Measurements from ENCODE around the gene SV2B. TPM values are rescaled to one million over a fixed set of nuclear protein-coding genes. Genes with fewer than 3 reads are reported as not detected.

The SV2B gene
- total and polyA plus RNA-seq, 8 donors, result 0.53 to 11.3 (median 5.2) TPM

GRCh38 chr15:91148243-91148642 lies 48.2 kb downstream of the SV2B start:
- Histone ChIP-seq H3K9me3 (no peaks in the 10 kb centered on the region), H3K27ac (no peak overlapping the region), H3K4me3 (no peak overlapping the region), H3K27me3 (peaks cover 0 to 13% (median 0%) of the 10 kb centered on the region in 4 donors), H3K4me1 (peaks cover 16 to 28% (median 23%) of the 10 kb centered on the region in 3 donors), H3K36me3 (no peaks in the 10 kb centered on the region)
- FAIRE-seq (no peak), ATAC-seq (no peak), DNase-seq (no peak)
- intact Hi-C loops (cut with DNase I), result no loop called here
- 91 to 97% methylated on average over 4 of the region's 4 CpGs for WGBS, 2 donors
- no peak for TF ChIP-seq CTCF (IDR thresholded peaks at IDR 0.05)

GRCh38 chr15:91150502-91151160 lies 50.6 kb downstream of the SV2B start:
- WGBS, 2 donors, result 66 to 67% methylated on average over 4 of the region's 4 CpGs
- H3K4me3 ChIP-seq, result no peak overlapping the region
- no peak for FAIRE-seq
- no peaks in the 10 kb centered on the region for H3K36me3 ChIP-seq
- no peaks in the 10 kb centered on the region for H3K9me3 ChIP-seq
- DNase-seq, result no peak
- TF ChIP-seq CTCF (IDR thresholded peaks at IDR 0.05), result no peak
- intact Hi-C loops (cut with DNase I), result no loop called here
- H3K27ac ChIP-seq, result peak overlapping the region in 2 of 4 donors; percentile 54 to 66
- peaks cover 16 to 29% (median 25%) of the 10 kb centered on the region in 3 donors for H3K4me1 ChIP-seq
- peaks cover 0 to 11% (median 0%) of the 10 kb centered on the region in 4 donors for H3K27me3 ChIP-seq
- ATAC-seq, result no peak

GRCh38 chr15:91151781-91152563 lies 51.9 kb downstream of the SV2B start:
- ATAC-seq (peak; percentile 85 to 94 (median 88)), FAIRE-seq (no peak), DNase-seq (peak in 4 of 6 donors; percentile 34 to 65 (median 40))
- Histone ChIP-seq H3K9me3 (no peaks in the 10 kb centered on the region), H3K27ac (peak overlapping the region in 2 of 4 donors; percentile 54 to 66), H3K36me3 (no peaks in the 10 kb centered on the region), H3K27me3 (no peaks in the 10 kb centered on the region), H3K4me3 (no peak overlapping the region), H3K4me1 (peaks cover 16 to 29% (median 25%) of the 10 kb centered on the region in 3 donors)
- 5 to 17% methylated on average over 4 of the region's 4 CpGs for WGBS, 2 donors
- no peak for TF ChIP-seq CTCF (IDR thresholded peaks at IDR 0.05)
- intact Hi-C loops (cut with DNase I), result no loop called here

- 60 to 65% methylated on average over 10 of the region's 10 CpGs for WGBS, 2 donors
- Histone ChIP-seq H3K4me3 (no peak overlapping the region), H3K4me1 (peaks cover 16 to 29% (median 25%) of the 10 kb centered on the region in 3 donors), H3K36me3 (no peaks in the 10 kb centered on the region), H3K27ac (peak overlapping the region in 2 of 4 donors; percentile 43 to 66), H3K9me3 (no peaks in the 10 kb centered on the region), H3K27me3 (no peaks in the 10 kb centered on the region)
- DNase-seq (no peak), ATAC-seq (no peak), FAIRE-seq (no peak)
- no peak for TF ChIP-seq CTCF (IDR thresholded peaks at IDR 0.05)
- intact Hi-C loops (cut with DNase I), result no loop called here
These were observed 53.0 kb downstream of the SV2B start for GRCh38 chr15:91152896-91153581.
